NCI-H1417 (cell line): ENCODE results near the gene CCDC85A.

Source experiments
- DNase-seq, 3 experiments: peaks; one replicate each; lab custom pipeline; 2025; lab: John Stamatoyannopoulos, UW

The CCDC85A gene

GRCh38 chr2:56239030-56239429 is 55.2 kb downstream of the CCDC85A start:
- no peak for DNase-seq

- DNase-seq, result no peak
Measured at GRCh38 chr2:56239437-56239836, 55.6 kb downstream of the CCDC85A start.

- no peak for DNase-seq
Measured at GRCh38 chr2:56240210-56240609, 56.4 kb downstream of the CCDC85A start.

- no peak for DNase-seq
Measured at GRCh38 chr2:56244506-56244905, 60.7 kb downstream of the CCDC85A start.

GRCh38 chr2:56244911-56245530 is 61.2 kb downstream of the CCDC85A start:
- no peak for DNase-seq

- DNase-seq, result no peak
Measured at GRCh38 chr2:56248965-56249742, 65.4 kb downstream of the CCDC85A start.

GRCh38 chr2:56250153-56250729 is 66.5 kb downstream of the CCDC85A start:
- no peak for DNase-seq

- no peak for DNase-seq
Measured at GRCh38 chr2:56260415-56260814, 76.6 kb downstream of the CCDC85A start.

GRCh38 chr2:56262241-56262640 is 78.5 kb downstream of the CCDC85A start:
- no peak for DNase-seq

- DNase-seq, result no peak
Measured at GRCh38 chr2:56263876-56264275, 80.1 kb downstream of the CCDC85A start.

- DNase-seq, result no peak
Measured at GRCh38 chr2:56266761-56267414, 83.1 kb downstream of the CCDC85A start.

- DNase-seq, result no peak
Measured at GRCh38 chr2:56267415-56267788, 83.6 kb downstream of the CCDC85A start.

GRCh38 chr2:56268856-56269255 is 85.1 kb downstream of the CCDC85A start:
- no peak for DNase-seq

- DNase-seq, result no peak
Measured at GRCh38 chr2:56271275-56271674, 87.5 kb downstream of the CCDC85A start.

GRCh38 chr2:56285224-56285623 is 101.4 kb downstream of the CCDC85A start:
- no peak for DNase-seq

GRCh38 chr2:56286936-56287335 is 103.1 kb downstream of the CCDC85A start:
- no peak for DNase-seq

GRCh38 chr2:56287508-56287907 is 103.7 kb downstream of the CCDC85A start:
- peak in 1 of 3 experiments; percentile 62 for DNase-seq

- DNase-seq, result peak in 1 of 3 experiments; percentile 71
Measured at GRCh38 chr2:56287974-56288373, 104.2 kb downstream of the CCDC85A start.

- DNase-seq, result peak in 2 of 3 experiments; percentile 23 to 86
Measured at GRCh38 chr2:56288838-56289580, 105.2 kb downstream of the CCDC85A start.

GRCh38 chr2:56291711-56292110 is 107.9 kb downstream of the CCDC85A start:
- DNase-seq, result no peak

- DNase-seq, result no peak
Measured at GRCh38 chr2:56292951-56293350, 109.2 kb downstream of the CCDC85A start.

- DNase-seq, result peak in 1 of 3 experiments; percentile 25
Measured at GRCh38 chr2:56295666-56296065, 111.9 kb downstream of the CCDC85A start.
